ENCODE measurements around the gene CCDC110.
"Not testable (repeated sequence)": the region's sequence is repeated elsewhere in the genome, so short reads cannot be mapped to it uniquely, and the experiment has no call there.

The CCDC110 gene

GRCh38 chr4:185514182-185514697 is 42.7 kb upstream of the CCDC110 start:
- no peak for TF ChIP-seq CTCF (IDR thresholded peaks at IDR 0.05)
- intact Hi-C loops (cut with DNase I; ENCODE audit: low total_unique reads), result no loop called here
- Histone ChIP-seq H3K4me1 (peaks cover 0 to 46% (median 6%) of the 10 kb centered on the region in 4 donors), H3K9me3 (no peaks in the 10 kb centered on the region), H3K4me3 (no peak overlapping the region), H3K36me3 (peaks cover 31 to 48% (median 37%) of the 10 kb centered on the region in 3 donors), H3K27me3 (no peaks in the 10 kb centered on the region), H3K27ac (peak overlapping the region; percentile 46 to 56)
- DNase-seq, result no peak

GRCh38 chr4:185513489-185514181 is 42.1 kb upstream of the CCDC110 start:
- intact Hi-C loops (cut with DNase I; ENCODE audit: low total_unique reads), result no loop called here
- Histone ChIP-seq H3K27me3 (no peaks in the 10 kb centered on the region), H3K4me3 (no peak overlapping the region), H3K9me3 (no peaks in the 10 kb centered on the region), H3K4me1 (peaks cover 0 to 46% (median 6%) of the 10 kb centered on the region in 4 donors), H3K27ac (peak overlapping the region; percentile 46 to 56), H3K36me3 (peaks cover 26 to 43% (median 31%) of the 10 kb centered on the region in 3 donors)
- TF ChIP-seq CTCF (IDR thresholded peaks at IDR 0.05), result no peak
- DNase-seq, result no peak

- Histone ChIP-seq H3K27ac (peak overlapping the region; percentile 46 to 56), H3K27me3 (no peaks in the 10 kb centered on the region), H3K4me3 (no peak overlapping the region), H3K4me1 (peaks cover 0 to 43% (median 6%) of the 10 kb centered on the region in 4 donors), H3K36me3 (peaks cover 26 to 37% (median 32%) of the 10 kb centered on the region in 3 donors), H3K9me3 (no peaks in the 10 kb centered on the region)
- no peak for TF ChIP-seq CTCF (IDR thresholded peaks at IDR 0.05)
- DNase-seq, result no peak
- intact Hi-C loops (cut with DNase I; ENCODE audit: low total_unique reads), result no loop called here
Measured at GRCh38 chr4:185512516-185512915, 41.0 kb upstream of the CCDC110 start.

DNA sequence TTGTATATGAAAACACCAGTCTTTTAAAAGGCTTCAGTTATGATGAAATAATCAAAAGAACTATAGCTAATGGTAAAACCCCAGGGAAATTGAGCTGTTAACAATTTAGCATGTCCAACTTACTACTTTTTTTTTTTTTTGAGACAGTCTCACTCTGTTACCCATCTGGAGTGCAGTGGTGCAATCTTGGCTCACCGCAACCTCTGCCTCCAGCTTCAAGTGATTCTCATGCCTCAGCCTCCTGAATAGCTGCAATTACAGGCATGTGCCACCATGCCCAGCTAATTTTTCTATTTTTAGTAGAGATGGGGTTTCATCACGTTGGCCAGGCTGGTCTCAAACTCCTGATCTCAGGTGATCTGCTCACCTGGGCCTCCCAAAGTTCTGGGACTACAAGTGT is 39.7 kb upstream of the CCDC110 start:
- DNase-seq; H3K27me3 ChIP-seq; H3K9me3 ChIP-seq; intact Hi-C loops (cut with DNase I; ENCODE audit: low total_unique reads); H3K4me3 ChIP-seq: not testable (repeated sequence)
- peaks cover 31 to 38% (median 34%) of the 10 kb centered on the region in 3 donors for H3K36me3 ChIP-seq
- H3K4me1 ChIP-seq, result peaks cover 0 to 35% (median 5%) of the 10 kb centered on the region in 4 donors
- H3K27ac ChIP-seq, result peak overlapping the region in 1 of 2 donors; percentile 38

DNA sequence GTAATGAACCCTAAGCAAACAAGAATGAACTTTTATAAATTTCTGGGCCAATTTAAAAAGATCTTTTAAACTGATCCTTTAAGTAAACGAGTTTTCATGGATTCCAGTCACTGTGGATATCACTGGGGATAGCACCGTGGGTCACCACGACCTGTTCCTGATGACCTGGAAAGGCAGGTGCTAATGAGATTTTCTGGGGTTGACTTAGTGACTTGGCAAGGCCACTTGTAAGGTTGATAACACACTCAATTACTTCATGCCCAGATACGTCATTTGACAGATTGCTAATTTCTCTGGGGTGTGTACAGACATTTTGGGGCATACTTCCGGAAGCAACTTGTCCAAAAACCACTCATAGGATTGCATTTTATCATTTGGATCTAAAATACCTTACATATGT is 39.3 kb upstream of the CCDC110 start:
- intact Hi-C loops (cut with DNase I; ENCODE audit: low total_unique reads), result no loop called here
- DNase-seq, result no peak
- peaks cover 32 to 42% (median 39%) of the 10 kb centered on the region in 3 donors for H3K36me3 ChIP-seq
- H3K27me3 ChIP-seq, result no peaks in the 10 kb centered on the region
- H3K9me3 ChIP-seq, result no peaks in the 10 kb centered on the region
- H3K4me3 ChIP-seq, result no peak overlapping the region
- H3K27ac ChIP-seq, result peak overlapping the region in 1 of 2 donors; percentile 38
- no peak for TF ChIP-seq CTCF (IDR thresholded peaks at IDR 0.05)
- H3K4me1 ChIP-seq, result peaks cover 0 to 33% (median 5%) of the 10 kb centered on the region in 4 donors

- Histone ChIP-seq H3K27me3 (no peaks in the 10 kb centered on the region), H3K36me3 (peaks cover 27 to 35% (median 27%) of the 10 kb centered on the region in 3 donors), H3K9me3 (no peaks in the 10 kb centered on the region), H3K4me1 (peaks cover 0 to 40% (median 3%) of the 10 kb centered on the region in 4 donors), H3K27ac (peak overlapping the region in 1 of 2 donors; percentile 32), H3K4me3 (no peak overlapping the region)
- TF ChIP-seq CTCF (IDR thresholded peaks at IDR 0.05), result no peak
- intact Hi-C loops (cut with DNase I; ENCODE audit: low total_unique reads), result no loop called here
- no peak for DNase-seq
Measured at GRCh38 chr4:185508181-185508580, 36.6 kb upstream of the CCDC110 start.
